IMR-90 (cell line): ENCODE measurements around the gene OR51G2. TPM values are rescaled to one million over a fixed set of nuclear protein-coding genes. Genes with fewer than 3 reads are reported as not detected.

ENCODE experiments used
- ATAC-seq: fragments of 200-7000 bp; cut with Tn5 transposase; 2 replicates; pipeline ENCODE4 v1.9.1; 2020; ENCODE audit warnings: low read depth, mild to moderate bottlenecking, moderate library complexity
- BruUV-seq: library from RNA; stranded (reverse); fragments of 400-500 nt; replicated peaks from 2 replicates; lab custom pipeline; 2021; lab: Mats Ljungman, UMichigan
- CTCF ChIA-PET: fragments of 300-600 bp; formaldehyde crosslinking; extraction: SDS; loops from one replicate; lab custom pipeline; 2021; ENCODE audit warnings: antibody characterized with exemption; lab: Yijun Ruan, JAX
- POLR2A ChIA-PET: fragments of 300-600 bp; sonication (Branson Sonifier 250); formaldehyde crosslinking; loops from one replicate; lab custom pipeline; 2022; ENCODE audit warnings: antibody characterized with exemption; ENCODE audit not compliant: unreplicated experiment; lab: Charles Lee
- DNase-seq: peaks from one replicate; pipeline ENCODE4 v3.0.0; 2013
- H2AFZ ChIP-seq: replicated peaks from 2 replicates; pipeline ENCODE3; 2013; ENCODE audit warnings: low read length, mild to moderate bottlenecking; ENCODE audit not compliant: poor library complexity
- H2AK5ac ChIP-seq: 2 replicates; pipeline ENCODE4 v1.6.1; 2013; ENCODE audit warnings: low read depth, low read length, inconsistent platforms
- H2AK9ac ChIP-seq: replicated peaks from 2 replicates; pipeline ENCODE3; 2013; ENCODE audit warnings: mild to moderate bottlenecking, low read depth, low read length, moderate library complexity; ENCODE audit not compliant: poor library complexity
- H2BK120ac ChIP-seq: 2 replicates; pipeline ENCODE4 v1.6.1; 2013; ENCODE audit warnings: low read depth, low read length, inconsistent platforms
- H2BK15ac ChIP-seq: 3 replicates; pipeline ENCODE4 v1.6.1; 2013; ENCODE audit warnings: low read depth, low read length, inconsistent platforms
- H2BK20ac ChIP-seq: 2 replicates; pipeline ENCODE4 v1.6.1; 2013; ENCODE audit warnings: low read depth, mild to moderate bottlenecking, inconsistent platforms, low read length, moderate library complexity
- H2BK5ac ChIP-seq: 2 replicates; pipeline ENCODE4 v1.6.1; 2013; ENCODE audit warnings: mild to moderate bottlenecking, low read depth, low read length, inconsistent platforms; ENCODE audit not compliant: poor library complexity, severe bottlenecking
- H3K14ac ChIP-seq: replicated peaks from 2 replicates; pipeline ENCODE4 v1.6.1; 2013; ENCODE audit warnings: low read depth, low read length, inconsistent platforms
- H3K18ac ChIP-seq: 2 replicates; pipeline ENCODE4 v1.6.1; 2013; ENCODE audit warnings: low read depth, low read length, control low read depth
- H3K23ac ChIP-seq: 2 replicates; pipeline ENCODE4 v1.6.1; 2013; ENCODE audit warnings: low read depth, low read length, inconsistent platforms
- H3K27ac ChIP-seq: 2 replicates; pipeline ENCODE4 v1.5.1; 2013; ENCODE audit warnings: mild to moderate bottlenecking, control low read depth, low read length; ENCODE audit not compliant: insufficient read depth
- H3K27me3 ChIP-seq: 2 replicates; pipeline ENCODE4 v1.6.1; 2013; ENCODE audit warnings: low read length; ENCODE audit not compliant: control insufficient read depth, insufficient read depth
- H3K36me3 ChIP-seq: 2 replicates; pipeline ENCODE4 v1.6.1; 2013; ENCODE audit warnings: low read length, mixed read lengths; ENCODE audit not compliant: control insufficient read depth, insufficient read depth
- H3K4ac ChIP-seq: 2 replicates; pipeline ENCODE4 v1.6.1; 2013; ENCODE audit warnings: low read depth, low read length, inconsistent platforms
- H3K4me1 ChIP-seq: 2 replicates; pipeline ENCODE4 v1.6.1; 2013; ENCODE audit warnings: low read length, mixed read lengths; ENCODE audit not compliant: control insufficient read depth, insufficient read depth
- H3K4me2 ChIP-seq: 2 replicates; pipeline ENCODE4 v1.6.1; 2013; ENCODE audit warnings: low read depth, mild to moderate bottlenecking, control low read depth, low read length, moderate library complexity
- H3K4me3 ChIP-seq: 2 replicates; pipeline ENCODE4 v1.5.1; 2013; ENCODE audit warnings: low read depth, mild to moderate bottlenecking, control low read depth, low read length, moderate library complexity; ENCODE audit not compliant: insufficient read depth
- H3K56ac ChIP-seq: 2 replicates; pipeline ENCODE4 v1.6.1; 2013; ENCODE audit warnings: low read length, inconsistent platforms; ENCODE audit not compliant: insufficient read depth; ENCODE audit errors: extremely low read depth
- H3K79me1 ChIP-seq, 2 experiments: 2 replicates each; pipeline ENCODE4 v1.6.1; 2013; ENCODE audit warnings: low read length in 2 of 2, inconsistent platforms in 1 of 2, low read depth in 1 of 2
- H3K9ac ChIP-seq: 2 replicates; pipeline ENCODE4 v1.6.1; 2013; ENCODE audit warnings: low read depth, low read length, control low read depth
- H3K9me1 ChIP-seq: 2 replicates; pipeline ENCODE4 v1.6.1; 2013; ENCODE audit warnings: low read length, inconsistent platforms; ENCODE audit not compliant: insufficient read depth
- H3K9me3 ChIP-seq: 2 replicates; pipeline ENCODE4 v1.6.1; 2013; ENCODE audit warnings: low read length; ENCODE audit not compliant: control insufficient read depth, insufficient read depth
- H4K20me1 ChIP-seq: 2 replicates; pipeline ENCODE4 v1.6.1; 2013; ENCODE audit warnings: low read length, inconsistent platforms; ENCODE audit not compliant: insufficient read depth
- H4K5ac ChIP-seq: 2 replicates; pipeline ENCODE4 v1.6.1; 2013; ENCODE audit warnings: mild to moderate bottlenecking, low read depth, low read length, control low read depth
- H4K8ac ChIP-seq, 2 experiments: 2 replicates each; pipeline ENCODE4 v1.6.1; 2013; ENCODE audit warnings: low read depth in 2 of 2, low read length in 2 of 2, control low read depth in 1 of 2, inconsistent platforms in 1 of 2
- H4K91ac ChIP-seq: 2 replicates; pipeline ENCODE4 v1.6.1; 2013; ENCODE audit warnings: low read depth, low read length, inconsistent platforms; ENCODE audit not compliant: insufficient read depth
- CEBPB ChIP-seq: IDR thresholded peaks from 2 replicates; pipeline ENCODE4 v1.6.1; 2012; ENCODE audit warnings: low read depth, low read length, improper control_type of control experiment
- MXI1 ChIP-seq: IDR thresholded peaks from 2 replicates; pipeline ENCODE4 v1.6.1; 2012; ENCODE audit warnings: low read depth, mild to moderate bottlenecking, low read length, moderate library complexity, borderline replicate concordance
- RAD21 ChIP-seq: IDR thresholded peaks from 2 replicates; pipeline ENCODE4 v1.6.1; 2012; ENCODE audit warnings: low read length, improper control_type of control experiment
- RCOR1 ChIP-seq: IDR thresholded peaks from 2 replicates; pipeline ENCODE4 v1.6.1; 2012; ENCODE audit warnings: mild to moderate bottlenecking, low read length, improper control_type of control experiment; ENCODE audit not compliant: insufficient replicate concordance
- WGBS, 2 experiments: methylation state at CpG; one replicate each; pipeline versions ENCODE4 v1.1.5 to v1.1.7; 2013; ENCODE audit warnings: missing lambda C conversion rate in 2 of 2; ENCODE audit not compliant: insufficient read length in 1 of 2; ENCODE audit errors: extremely low coverage in 2 of 2; 5-methylcytosine and 5-hydroxymethylcytosine counted together
- dilution Hi-C: fragments of 300-500 bp; cut with HindIII; formaldehyde crosslinking; loops from one replicate; pipeline ENCODE4 v1.14.3; 2018; ENCODE audit warnings: low sequenced_read_pairs; ENCODE audit not compliant: unreplicated experiment
- in situ Hi-C: fragments of 300-500 bp; cut with MboI; formaldehyde crosslinking; loops from 3 replicates; pipeline ENCODE4 v1.14.3; 2019; ENCODE audit warnings: low sequenced_read_pairs, inconsistent platforms, mixed read lengths
- intact Hi-C: fragments of 100-400 bp; cut with micrococcal nuclease; formaldehyde crosslinking; loops from 2 replicates; pipeline ENCODE4 v1.10.0; 2022
- polyA plus RNA-seq, 3 experiments: library from polyadenylated mRNA; depleted of rRNA; stranded (reverse); fragments of >200 nt; gene quantifications; 2 replicates each; pipeline ENCODE4 v1.2.3, GENCODE V29; 2012; ENCODE audit warnings: low replicate concordance in 1 of 3
- total RNA-seq: library from RNA; depleted of rRNA; stranded (reverse); fragments of >200 nt; gene quantifications from 2 replicates; pipeline ENCODE4 v1.2.3, GENCODE V29; 2012
- TF ChIP-seq, protein P1 (sequence below): fragments of 150-350 bp; IDR thresholded peaks from 2 replicates; pipeline ENCODE4 v1.6.1; 2016; ENCODE audit warnings: low read depth, mild to moderate bottlenecking, low read length, moderate library complexity, borderline replicate concordance

Gene OR51G2
- total and polyA plus RNA-seq, 2 of the 4 experiments (the other 2 are of a cell fraction): not detected

DNA sequence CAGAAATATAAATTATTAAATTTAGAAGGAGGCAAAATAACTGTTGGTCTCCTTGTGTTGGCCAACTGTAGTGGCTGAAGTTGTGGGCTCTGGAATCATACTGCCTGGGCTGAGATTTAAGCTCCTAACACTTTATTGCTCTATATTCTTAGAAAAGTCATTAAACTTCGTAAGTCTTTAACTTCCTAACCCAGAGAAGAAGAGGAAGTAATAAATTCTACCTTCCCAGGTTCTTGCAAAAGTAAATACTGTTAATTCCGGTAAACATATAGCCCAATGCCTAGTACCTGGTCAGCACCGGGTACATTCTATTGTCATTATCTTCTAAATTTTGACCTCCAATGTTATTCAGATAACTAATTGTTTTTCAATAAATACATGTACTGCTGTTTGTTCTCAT is 33.0 kb downstream of the OR51G2 start:
- CTCF ChIA-PET: no interaction called here
- H3K56ac ChIP-seq: no peak overlapping the region
- TF ChIP-seq RAD21 (no peak), MXI1 (no peak), CEBPB (no peak), RCOR1 (no peak)
- TF ChIP-seq, protein P1, sequence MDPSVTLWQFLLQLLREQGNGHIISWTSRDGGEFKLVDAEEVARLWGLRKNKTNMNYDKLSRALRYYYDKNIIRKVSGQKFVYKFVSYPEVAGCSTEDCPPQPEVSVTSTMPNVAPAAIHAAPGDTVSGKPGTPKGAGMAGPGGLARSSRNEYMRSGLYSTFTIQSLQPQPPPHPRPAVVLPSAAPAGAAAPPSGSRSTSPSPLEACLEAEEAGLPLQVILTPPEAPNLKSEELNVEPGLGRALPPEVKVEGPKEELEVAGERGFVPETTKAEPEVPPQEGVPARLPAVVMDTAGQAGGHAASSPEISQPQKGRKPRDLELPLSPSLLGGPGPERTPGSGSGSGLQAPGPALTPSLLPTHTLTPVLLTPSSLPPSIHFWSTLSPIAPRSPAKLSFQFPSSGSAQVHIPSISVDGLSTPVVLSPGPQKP: no peak

More for the DNA sequence above, 33.0 kb downstream of the OR51G2 start:
- DNase-seq (no peak), ATAC-seq (no peak)
- Histone ChIP-seq H3K9me3 (no peaks in the 10 kb centered on the region), H4K8ac (no peak overlapping the region), H3K18ac (no peak overlapping the region), H4K5ac (no peak overlapping the region), H3K4me3 (no peak overlapping the region), H3K14ac (no peak overlapping the region), H3K9ac (no peak overlapping the region), H3K79me1 (no peaks in the 10 kb centered on the region), H2BK15ac (no peak overlapping the region), H3K4me2 (no peak overlapping the region), H3K27me3 (no peaks in the 10 kb centered on the region), H3K23ac (no peak overlapping the region), H2BK20ac (no peak overlapping the region), H2AK9ac (no peak overlapping the region), H2BK120ac (no peak overlapping the region), H4K20me1 (no peaks in the 10 kb centered on the region), H2AK5ac (no peak overlapping the region), H3K4ac (no peak overlapping the region), H3K9me1 (peaks cover 5% of the 10 kb centered on the region), H4K91ac (no peak overlapping the region), H3K27ac (no peak overlapping the region), H2AFZ (no peak overlapping the region), H3K36me3 (no peaks in the 10 kb centered on the region), H3K4me1 (no peaks in the 10 kb centered on the region; the same call in 1 of the 2 replicates), H2BK5ac (no peak overlapping the region)
- POLR2A ChIA-PET: no interaction called here
- no CpG with 5 or more reads among the region's 3 CpGs for WGBS, 2 experiments
- in situ Hi-C loops: no loop called here
- dilution Hi-C loops: no loop called here
- intact Hi-C loops: no loop called here
- no TSS peak for BruUV-seq
